Measurements from ENCODE around the gene NXPE1. TPM values are rescaled to one million over a fixed set of nuclear protein-coding genes. Genes with fewer than 3 reads are reported as not detected.
"Not testable (repeated sequence)": the region's sequence is repeated elsewhere in the genome, so short reads cannot be mapped to it uniquely, and the experiment has no call there.

NXPE1 gene
- total RNA-seq, 1 donor from 2014 or later, result not detected

DNA sequence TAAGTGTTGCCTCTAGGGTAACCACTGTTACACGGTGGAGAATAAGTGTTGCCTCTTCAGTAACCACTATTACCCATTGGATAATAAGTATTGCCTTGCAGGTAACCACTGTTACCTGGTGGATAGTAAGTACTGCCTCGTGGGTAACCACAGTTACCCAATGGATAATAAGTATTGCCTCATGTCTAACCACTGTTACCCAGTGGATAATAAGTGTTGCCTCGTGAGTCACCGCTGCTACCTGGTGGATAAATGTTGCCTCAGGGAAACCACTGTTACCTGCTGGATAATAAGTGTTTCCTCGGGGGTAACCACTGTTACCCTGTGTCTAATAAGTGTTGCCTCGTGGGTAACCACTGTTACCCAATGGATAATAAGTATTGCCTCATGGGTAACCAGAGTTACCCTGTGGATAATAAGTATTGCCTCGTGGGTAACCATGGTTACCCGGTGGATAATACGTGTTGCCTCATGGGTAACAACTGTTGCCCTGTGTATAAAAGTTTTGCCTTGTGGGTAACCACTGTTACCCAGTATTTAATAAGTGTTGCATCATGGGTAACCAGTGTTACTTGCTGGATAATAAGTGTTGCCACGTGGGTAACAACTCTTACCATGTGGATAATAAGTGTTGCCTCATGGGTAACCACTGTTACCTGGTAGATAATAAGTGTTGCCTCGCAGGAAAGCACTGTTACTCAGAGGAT is 48.2 kb upstream of the NXPE1 start:
- no peaks in the 10 kb centered on the region for H3K27me3 ChIP-seq (ENCODE audit: insufficient read depth, low read length)
- no peak overlapping the region for H3K9ac ChIP-seq (ENCODE audit: low read length)
- H3K27me3 Mint-ChIP-seq (ENCODE audit: low read depth, unreplicated experiment), result no peaks in the 10 kb centered on the region
- peaks cover 10% of the 10 kb centered on the region for H3K9me3 ChIP-seq (ENCODE audit: insufficient read depth, low read depth, low read length)
- H3K9me3 Mint-ChIP-seq (ENCODE audit: unreplicated experiment), result peaks cover 15% of the 10 kb centered on the region
- no peaks in the 10 kb centered on the region for H3K4me1 Mint-ChIP-seq (ENCODE audit: low read depth, unreplicated experiment)
- H3K4me3 Mint-ChIP-seq (ENCODE audit: unreplicated experiment), result no peak overlapping the region
- H2AFZ ChIP-seq (ENCODE audit: low read depth, low read length), result no peak overlapping the region
- H3K4me2 ChIP-seq (ENCODE audit: low read length), result no peak overlapping the region
- H3K79me2 ChIP-seq (ENCODE audit: insufficient read depth, low read length), result no peaks in the 10 kb centered on the region
- no peak overlapping the region for H3K27ac Mint-ChIP-seq (ENCODE audit: unreplicated experiment)
- no peak for TF ChIP-seq EZH2 (IDR thresholded peaks at IDR 0.05; ENCODE audit: insufficient read depth, low read length)
- TF ChIP-seq, protein P1, sequence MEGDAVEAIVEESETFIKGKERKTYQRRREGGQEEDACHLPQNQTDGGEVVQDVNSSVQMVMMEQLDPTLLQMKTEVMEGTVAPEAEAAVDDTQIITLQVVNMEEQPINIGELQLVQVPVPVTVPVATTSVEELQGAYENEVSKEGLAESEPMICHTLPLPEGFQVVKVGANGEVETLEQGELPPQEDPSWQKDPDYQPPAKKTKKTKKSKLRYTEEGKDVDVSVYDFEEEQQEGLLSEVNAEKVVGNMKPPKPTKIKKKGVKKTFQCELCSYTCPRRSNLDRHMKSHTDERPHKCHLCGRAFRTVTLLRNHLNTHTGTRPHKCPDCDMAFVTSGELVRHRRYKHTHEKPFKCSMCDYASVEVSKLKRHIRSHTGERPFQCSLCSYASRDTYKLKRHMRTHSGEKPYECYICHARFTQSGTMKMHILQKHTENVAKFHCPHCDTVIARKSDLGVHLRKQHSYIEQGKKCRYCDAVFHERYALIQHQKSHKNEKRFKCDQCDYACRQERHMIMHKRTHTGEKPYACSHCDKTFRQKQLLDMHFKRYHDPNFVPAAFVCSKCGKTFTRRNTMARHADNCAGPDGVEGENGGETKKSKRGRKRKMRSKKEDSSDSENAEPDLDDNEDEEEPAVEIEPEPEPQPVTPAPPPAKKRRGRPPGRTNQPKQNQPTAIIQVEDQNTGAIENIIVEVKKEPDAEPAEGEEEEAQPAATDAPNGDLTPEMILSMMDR (IDR thresholded peaks at IDR 0.05; ENCODE audit: insufficient read depth, low read depth, low read length), result no peak
- no peaks in the 10 kb centered on the region for H3K36me3 Mint-ChIP-seq (ENCODE audit: low read depth, unreplicated experiment)
- H3K4me1 ChIP-seq (ENCODE audit: insufficient read depth, low read length), result no peaks in the 10 kb centered on the region
- H4K20me1 ChIP-seq (ENCODE audit: insufficient read depth, low read length), result no peaks in the 10 kb centered on the region
- FAIRE-seq, result no peak
- no peak for DNase-seq (ENCODE audit: low read depth)
- H3K4me3 ChIP-seq (ENCODE audit: insufficient read depth, low read depth, low read length), result no peak overlapping the region
- no peak overlapping the region for H3K27ac ChIP-seq (ENCODE audit: low read depth, low read length)
- H3K36me3 ChIP-seq (ENCODE audit: insufficient read depth, low read length), result no peaks in the 10 kb centered on the region

GRCh38 chr11:114606802-114607075 is 47.1 kb upstream of the NXPE1 start:
- not testable (repeated sequence) for H4K20me1 ChIP-seq (ENCODE audit: insufficient read depth, low read length); H3K4me1 Mint-ChIP-seq (ENCODE audit: low read depth, unreplicated experiment); H3K4me3 Mint-ChIP-seq (ENCODE audit: unreplicated experiment); H3K27ac ChIP-seq (ENCODE audit: low read depth, low read length); H2AFZ ChIP-seq (ENCODE audit: low read depth, low read length); H3K79me2 ChIP-seq (ENCODE audit: insufficient read depth, low read length); H3K4me1 ChIP-seq (ENCODE audit: insufficient read depth, low read length); H3K4me2 ChIP-seq (ENCODE audit: low read length); H3K27me3 Mint-ChIP-seq (ENCODE audit: low read depth, unreplicated experiment); H3K27ac Mint-ChIP-seq (ENCODE audit: unreplicated experiment); H3K4me3 ChIP-seq (ENCODE audit: insufficient read depth, low read depth, low read length); H3K36me3 ChIP-seq (ENCODE audit: insufficient read depth, low read length); H3K9ac ChIP-seq (ENCODE audit: low read length); FAIRE-seq; H3K36me3 Mint-ChIP-seq (ENCODE audit: low read depth, unreplicated experiment); H3K9me3 ChIP-seq (ENCODE audit: insufficient read depth, low read depth, low read length); DNase-seq (ENCODE audit: low read depth); H3K27me3 ChIP-seq (ENCODE audit: insufficient read depth, low read length)
- H3K9me3 Mint-ChIP-seq (ENCODE audit: unreplicated experiment), result peaks cover 15% of the 10 kb centered on the region

DNA sequence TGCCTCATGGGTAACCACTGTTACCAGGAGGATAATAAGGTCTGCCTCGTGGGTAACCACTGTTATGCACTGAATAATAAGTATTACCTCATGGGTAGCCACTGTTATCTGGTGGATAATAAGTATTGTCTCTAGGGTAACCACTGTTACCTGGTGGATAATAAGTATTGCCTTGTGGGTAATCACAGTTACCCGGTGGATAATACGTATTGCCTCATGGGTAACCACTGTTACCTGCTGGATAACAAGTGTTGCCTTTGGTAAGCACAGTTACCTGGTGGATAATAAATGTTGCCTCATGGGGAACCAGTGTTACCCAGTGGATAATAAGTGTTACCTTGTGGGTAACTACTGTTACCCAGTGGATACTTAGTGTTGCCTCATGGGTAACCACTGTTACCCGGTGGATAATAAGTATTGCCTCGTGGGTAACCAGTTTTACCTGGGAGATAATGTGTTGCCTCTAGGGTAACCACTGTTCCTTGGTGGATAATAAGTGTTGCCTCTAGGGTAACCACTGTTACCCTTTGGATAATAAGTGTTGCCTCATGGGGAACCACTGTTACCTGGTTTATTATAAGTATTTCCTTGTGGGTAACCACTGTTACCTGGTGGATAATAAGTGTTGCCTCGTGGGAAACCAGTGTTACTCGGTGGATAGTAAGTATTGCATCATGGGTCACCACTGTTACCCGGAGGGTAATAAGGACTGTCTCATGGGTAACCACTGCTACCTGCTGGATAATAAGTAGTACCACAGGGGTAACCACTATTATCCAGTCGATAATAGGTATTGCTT is 46.5 kb upstream of the NXPE1 start:
- Histone ChIP-seq H3K9ac (ENCODE audit: low read length) (no peak overlapping the region), H3K27me3 (ENCODE audit: insufficient read depth, low read length) (no peaks in the 10 kb centered on the region), H3K27ac (ENCODE audit: low read depth, low read length) (no peak overlapping the region), H3K4me2 (ENCODE audit: low read length) (no peak overlapping the region), H3K9me3 (ENCODE audit: insufficient read depth, low read depth, low read length) (peaks cover 6% of the 10 kb centered on the region), H3K36me3 (ENCODE audit: insufficient read depth, low read length) (no peaks in the 10 kb centered on the region), H3K79me2 (ENCODE audit: insufficient read depth, low read length) (no peaks in the 10 kb centered on the region), H4K20me1 (ENCODE audit: insufficient read depth, low read length) (no peaks in the 10 kb centered on the region), H3K4me3 (ENCODE audit: insufficient read depth, low read depth, low read length) (no peak overlapping the region), H3K4me1 (ENCODE audit: insufficient read depth, low read length) (no peaks in the 10 kb centered on the region), H2AFZ (ENCODE audit: low read depth, low read length) (no peak overlapping the region)
- FAIRE-seq (no peak), DNase-seq (ENCODE audit: low read depth) (no peak)
- H3K4me1 Mint-ChIP-seq (ENCODE audit: low read depth, unreplicated experiment), result no peaks in the 10 kb centered on the region
- H3K4me3 Mint-ChIP-seq (ENCODE audit: unreplicated experiment), result no peak overlapping the region
- no peaks in the 10 kb centered on the region for H3K36me3 Mint-ChIP-seq (ENCODE audit: low read depth, unreplicated experiment)
- H3K9me3 Mint-ChIP-seq (ENCODE audit: unreplicated experiment), result peaks cover 15% of the 10 kb centered on the region
- H3K27me3 Mint-ChIP-seq (ENCODE audit: low read depth, unreplicated experiment), result no peaks in the 10 kb centered on the region
- no peak overlapping the region for H3K27ac Mint-ChIP-seq (ENCODE audit: unreplicated experiment)
- TF ChIP-seq, protein P1 (IDR thresholded peaks at IDR 0.05; ENCODE audit: insufficient read depth, low read depth, low read length), result no peak
- TF ChIP-seq EZH2 (IDR thresholded peaks at IDR 0.05; ENCODE audit: insufficient read depth, low read length), result no peak

Data from astrocyte (in vitro differentiated cells and primary cell).